H1 (cell line): ENCODE measurements around the gene TLL2. TPM values are rescaled to one million over a fixed set of nuclear protein-coding genes. Genes with fewer than 3 reads are reported as not detected.

Experiments used
- ASH2L ChIP-seq: fragments of 200-600, 300-600 bp; sonication (generic); IDR thresholded peaks from one replicate; pipeline ENCODE4 v1.7.1; 2017; ENCODE audit warnings: low read length
- CBX5 ChIP-seq: fragments of 300-800, 300-1000 bp; sonication (generic); IDR thresholded peaks from 2 replicates; pipeline ENCODE4 v1.7.1; 2016; ENCODE audit warnings: antibody characterized with exemption, low read length, low read depth
- CHD1 ChIP-seq: IDR thresholded peaks from 2 replicates; pipeline ENCODE4 v1.6.1; 2012; ENCODE audit warnings: low read depth, low read length, improper control_type of control experiment
- CREB1 ChIP-seq: IDR thresholded peaks from 2 replicates; pipeline ENCODE4 v1.6.1; 2012; ENCODE audit warnings: inconsistent platforms
- CTCF ChIP-seq, 3 experiments: IDR thresholded peaks; 1 replicate in 2 of 3; 2 replicates in 1 of 3; pipeline versions ENCODE4 v1.5.1 to v1.6.1; 2011; ENCODE audit warnings: low read length in 3 of 3, mild to moderate bottlenecking in 3 of 3, inconsistent platforms in 2 of 3, low read depth in 1 of 3, moderate library complexity in 1 of 3; ENCODE audit not compliant: insufficient read depth in 1 of 3; ENCODE audit errors: control extremely low read depth in 1 of 3
- NRF1 ChIP-seq: IDR thresholded peaks from 2 replicates; pipeline ENCODE4 v1.6.1; 2011; ENCODE audit warnings: mild to moderate bottlenecking, low read depth, low read length, improper control_type of control experiment
- RAD21 ChIP-seq, 2 experiments: IDR thresholded peaks in 1 of 2; conservative IDR thresholded peaks in 1 of 2; 2 replicates each; pipeline ENCODE4 v1.6.1; 2011; ENCODE audit warnings: low read depth in 2 of 2, low read length in 2 of 2, improper control_type of control experiment in 1 of 2, inconsistent platforms in 1 of 2, mild to moderate bottlenecking in 1 of 2, moderate library complexity in 1 of 2
- RXRA ChIP-seq: IDR thresholded peaks from 2 replicates; pipeline ENCODE4 v1.6.1; 2011; ENCODE audit warnings: low read depth, mild to moderate bottlenecking, low read length, moderate library complexity; ENCODE audit not compliant: insufficient read depth
- SP4 ChIP-seq: IDR thresholded peaks from 2 replicates; pipeline ENCODE4 v1.6.1; 2012; ENCODE audit warnings: low read length, inconsistent platforms
- TAF1 ChIP-seq: IDR thresholded peaks from 2 replicates; pipeline ENCODE4 v1.6.1; 2011; ENCODE audit warnings: mild to moderate bottlenecking, low read depth, low read length
- ZNF274 ChIP-seq: IDR thresholded peaks from 2 replicates; pipeline ENCODE4 v1.7.0; 2012; ENCODE audit warnings: low read length, borderline replicate concordance; ENCODE audit errors: extremely low read depth
- polyA plus RNA-seq, 7 experiments: library from polyadenylated mRNA; depleted of rRNA in 3 of 7; stranded (reverse) in 5 of 7; unstranded in 2 of 7; fragments of >200 nt in 5 of 7; fragments of 200-250 nt in 2 of 7; gene quantifications; 1 replicate in 5 of 7; 2 replicates in 1 of 7; 4 replicates in 1 of 7; pipeline versions ENCODE4 v1.2.1 to v1.2.3, GENCODE V29; 2011 to 2013; ENCODE audit warnings: missing spikeins in 2 of 7, mixed read lengths in 2 of 7
- total RNA-seq: library from RNA; stranded (reverse); fragmentation: NEBNext Ultra II Directional; extraction: Animal tissue kit (Norgen Biotek cat#: 25700); gene quantifications from 2 replicates; pipeline ENCODE4 v1.2.1, GENCODE V29; 2021

TLL2 gene
- total and polyA plus RNA-seq, 2 of the 8 experiments (the other 6 are each of a cell fraction or from before 2014, with no cell fraction given): 2.4 to 3.2 TPM

GRCh38 chr10:96505150-96506136 is 8.3 kb downstream of the TLL2 start (continued):
- TF ChIP-seq CTCF (IDR thresholded peaks at IDR 0.05; ENCODE audit: control extremely low read depth in 1 of 3, insufficient read depth in 1 of 3, low read depth in 1 of 3, low read length in 3 of 3) (no peak), CREB1 (no peak), RAD21 (IDR thresholded peaks at IDR 0.05 in 1 of 2, conservative IDR thresholded peaks at IDR 0.05 in 1 of 2; ENCODE audit: low read depth in 2 of 2, low read length in 2 of 2) (no peak), NRF1 (no peak), TAF1 (no peak), RXRA (no peak), ASH2L (no peak), ZNF274 (no peak), CBX5 (no peak), SP4 (no peak), CHD1 (no peak)
